ENCODE results near the gene CHST3.

DNA sequence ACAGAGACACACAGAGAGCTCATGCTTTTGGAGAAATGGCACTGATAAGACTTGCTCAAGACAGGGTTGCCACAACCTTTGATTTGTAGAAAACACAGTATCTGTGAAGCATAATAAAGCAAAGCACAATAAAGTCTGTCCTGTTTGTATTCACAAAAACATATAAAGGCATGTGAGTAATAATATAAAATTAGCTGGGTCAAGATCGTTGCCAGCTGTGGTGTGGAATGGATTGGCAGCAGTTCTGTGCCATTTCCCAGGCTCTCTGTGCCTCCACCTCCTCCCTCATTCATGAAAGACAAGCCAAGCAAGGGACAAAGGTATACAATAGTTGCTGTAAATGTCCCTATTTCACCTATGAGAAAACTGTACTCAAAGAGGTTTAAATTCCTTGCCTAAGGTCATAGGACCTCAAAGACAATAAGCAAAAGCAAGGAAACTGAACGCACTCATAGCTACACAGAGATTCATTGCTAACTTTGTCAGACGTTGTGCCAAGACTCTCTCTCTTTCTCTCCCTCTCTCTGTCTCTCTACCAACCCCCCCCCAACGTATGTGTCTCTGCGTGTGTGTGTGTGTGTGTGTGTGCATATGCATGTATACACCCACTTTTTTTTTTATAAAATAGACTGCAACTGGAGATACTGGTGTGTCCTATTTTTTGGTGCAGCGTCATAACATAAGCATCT is 31.8 kb downstream of the CHST3 start:
- TF ChIP-seq, protein P1, sequence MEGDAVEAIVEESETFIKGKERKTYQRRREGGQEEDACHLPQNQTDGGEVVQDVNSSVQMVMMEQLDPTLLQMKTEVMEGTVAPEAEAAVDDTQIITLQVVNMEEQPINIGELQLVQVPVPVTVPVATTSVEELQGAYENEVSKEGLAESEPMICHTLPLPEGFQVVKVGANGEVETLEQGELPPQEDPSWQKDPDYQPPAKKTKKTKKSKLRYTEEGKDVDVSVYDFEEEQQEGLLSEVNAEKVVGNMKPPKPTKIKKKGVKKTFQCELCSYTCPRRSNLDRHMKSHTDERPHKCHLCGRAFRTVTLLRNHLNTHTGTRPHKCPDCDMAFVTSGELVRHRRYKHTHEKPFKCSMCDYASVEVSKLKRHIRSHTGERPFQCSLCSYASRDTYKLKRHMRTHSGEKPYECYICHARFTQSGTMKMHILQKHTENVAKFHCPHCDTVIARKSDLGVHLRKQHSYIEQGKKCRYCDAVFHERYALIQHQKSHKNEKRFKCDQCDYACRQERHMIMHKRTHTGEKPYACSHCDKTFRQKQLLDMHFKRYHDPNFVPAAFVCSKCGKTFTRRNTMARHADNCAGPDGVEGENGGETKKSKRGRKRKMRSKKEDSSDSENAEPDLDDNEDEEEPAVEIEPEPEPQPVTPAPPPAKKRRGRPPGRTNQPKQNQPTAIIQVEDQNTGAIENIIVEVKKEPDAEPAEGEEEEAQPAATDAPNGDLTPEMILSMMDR (IDR thresholded peaks at IDR 0.05) = no peak
- no peak for TF ChIP-seq POLR2A (IDR thresholded peaks at IDR 0.05)
- no peak for TF ChIP-seq EP300 (IDR thresholded peaks at IDR 0.05)

Measured in tibial nerve (tissue), 4 donors.